ENCODE measurements around the gene ANKRD17. TPM values are rescaled to one million over a fixed set of nuclear protein-coding genes. Genes with fewer than 3 reads are reported as not detected.
A peak's percentile ranks its signal among the peaks of the same experiment; 100 is the strongest.

The ANKRD17 gene
- total RNA-seq, 1 experiment from 2014 or later, result 33.1 TPM

DNA sequence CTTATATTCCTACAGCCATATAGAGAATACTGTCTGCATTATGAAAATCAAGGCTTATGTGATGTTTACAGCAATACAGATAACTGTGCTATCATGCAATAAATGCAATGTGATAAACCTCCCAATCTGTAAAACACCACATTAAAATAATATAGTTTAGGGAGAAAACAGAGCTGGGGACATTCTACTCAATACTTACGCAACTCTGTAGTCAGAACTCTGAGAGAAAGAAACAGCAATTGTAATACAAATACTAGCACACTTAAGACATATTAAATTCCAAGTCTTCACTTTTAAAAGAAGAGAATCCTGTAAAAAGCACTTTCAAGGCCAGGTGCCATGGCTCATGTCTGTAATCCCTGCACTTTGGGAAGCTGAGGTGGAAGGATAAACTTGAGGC is 61.4 kb downstream of the ANKRD17 start:
- DNase-seq (ENCODE audit: low spot score), result no peak

- no peak for DNase-seq (ENCODE audit: low spot score)
Observed at GRCh38 chr4:73194064-73194463, 64.5 kb downstream of the ANKRD17 start.

DNA sequence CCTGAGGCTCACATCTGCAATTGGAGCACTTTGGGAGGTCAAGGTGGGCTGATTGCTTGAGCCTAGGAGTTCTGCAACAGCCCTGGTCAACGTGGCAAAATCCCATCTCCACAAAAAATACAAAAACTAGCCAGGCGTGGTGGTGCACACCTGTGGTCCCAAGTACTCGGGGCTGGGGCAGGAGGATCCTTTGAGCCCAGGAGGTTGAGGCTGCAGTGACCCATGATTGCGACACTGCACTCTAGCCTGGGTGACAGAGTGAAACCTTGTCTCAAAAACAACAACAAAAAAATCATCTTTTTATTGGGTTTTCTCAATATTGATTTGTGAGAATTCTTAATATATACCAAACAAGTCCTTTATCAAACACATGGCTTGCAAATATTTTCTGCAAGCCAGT is 64.9 kb downstream of the ANKRD17 start:
- DNase-seq (ENCODE audit: low spot score), result no peak

DNA sequence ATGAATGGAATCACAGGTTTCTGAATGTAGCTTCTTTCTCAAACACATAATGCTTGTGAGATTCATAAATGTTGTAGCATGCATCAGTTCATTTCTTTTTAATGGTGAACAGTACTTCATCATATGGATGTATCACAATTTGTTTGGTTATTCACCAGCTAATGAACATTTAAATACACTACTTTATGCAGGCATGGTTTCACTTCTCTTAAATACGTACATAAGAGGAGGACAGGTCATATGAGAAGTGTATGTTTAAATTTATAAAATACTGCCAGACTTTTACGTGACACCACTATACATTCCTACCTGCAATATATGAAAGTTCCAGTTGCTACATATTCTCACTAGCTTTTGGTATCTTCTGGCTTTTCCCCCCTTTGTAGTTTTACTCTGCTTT is 65.4 kb downstream of the ANKRD17 start:
- no peak for DNase-seq (ENCODE audit: low spot score)

- no peak for DNase-seq (ENCODE audit: low spot score)
Observed at GRCh38 chr4:73189274-73189810, 69.3 kb downstream of the ANKRD17 start.

GRCh38 chr4:73187325-73187724 is 71.3 kb downstream of the ANKRD17 start:
- peak; percentile 13 for DNase-seq (ENCODE audit: low spot score)

DNA sequence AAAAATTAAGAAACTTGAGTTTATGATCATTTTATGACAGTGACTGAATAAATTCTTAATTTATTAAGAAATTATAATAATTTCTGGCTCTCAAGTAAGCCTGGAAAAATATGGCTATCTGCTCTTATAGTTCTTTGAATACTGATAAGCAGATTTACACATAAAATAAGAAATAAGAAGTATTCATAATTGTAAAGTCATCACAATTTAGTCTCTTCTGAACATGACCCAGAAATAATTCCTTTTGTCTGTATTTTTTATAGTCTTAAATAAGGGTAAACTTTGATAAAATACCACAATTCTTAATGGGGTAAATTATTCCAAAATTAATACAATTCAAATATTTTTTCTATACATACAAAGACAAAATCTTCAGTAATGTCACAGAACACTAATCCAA is 72.7 kb downstream of the ANKRD17 start:
- no peak for DNase-seq (ENCODE audit: low spot score)

GRCh38 chr4:73181231-73181630 is 77.4 kb downstream of the ANKRD17 start:
- DNase-seq (ENCODE audit: low spot score), result no peak

- DNase-seq (ENCODE audit: low spot score), result no peak
Observed at GRCh38 chr4:73178389-73178788, 80.2 kb downstream of the ANKRD17 start.

- DNase-seq (ENCODE audit: low spot score), result no peak
Observed at GRCh38 chr4:73172161-73172560, 86.4 kb downstream of the ANKRD17 start.

GRCh38 chr4:73170518-73171198 is 87.9 kb downstream of the ANKRD17 start:
- DNase-seq (ENCODE audit: low spot score), result no peak

GRCh38 chr4:73166212-73166611 is 92.4 kb downstream of the ANKRD17 start:
- no peak for DNase-seq (ENCODE audit: low spot score)

- no peak for DNase-seq (ENCODE audit: low spot score)
Observed at GRCh38 chr4:73161527-73162185, 96.9 kb downstream of the ANKRD17 start.

DNA sequence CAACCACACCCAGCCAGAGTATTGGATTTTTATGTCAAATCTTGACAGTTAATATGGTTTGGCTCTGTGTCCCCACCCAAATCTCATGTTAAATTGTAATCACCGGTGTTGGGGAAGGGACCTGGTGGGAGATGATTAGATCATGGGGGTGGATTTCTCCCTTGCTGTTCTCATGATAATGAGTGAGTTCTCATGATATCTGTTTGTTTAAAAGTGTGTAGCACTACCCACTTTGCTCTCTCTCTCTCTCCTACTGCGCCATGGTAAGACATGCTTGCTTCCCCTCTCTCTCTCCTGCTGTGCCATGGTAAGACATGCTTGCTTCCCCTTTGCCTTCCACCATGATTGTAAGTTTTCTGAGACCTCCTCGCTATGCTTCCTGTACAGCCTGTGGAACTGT is 102.2 kb downstream of the ANKRD17 start:
- DNase-seq (ENCODE audit: low spot score), result no peak

DNA sequence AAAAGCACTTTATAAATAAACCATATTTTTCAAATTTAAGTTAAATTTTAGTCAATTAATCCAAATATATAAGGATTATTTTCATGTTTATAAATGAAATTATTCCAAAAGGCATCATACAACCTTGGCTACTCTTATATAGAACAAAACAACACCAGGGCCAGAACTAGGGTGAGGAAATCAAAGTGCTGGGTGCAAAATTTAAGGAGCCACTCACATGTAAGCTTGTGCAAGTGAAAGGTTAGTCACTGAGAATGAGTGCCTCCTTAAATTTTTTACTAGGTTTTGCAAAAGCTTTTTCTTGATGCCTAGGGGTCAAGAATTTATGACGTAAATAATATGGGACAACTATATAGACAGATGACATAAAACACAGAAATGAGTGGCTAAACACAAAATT is 105.7 kb downstream of the ANKRD17 start:
- no peak for DNase-seq (ENCODE audit: low spot score)

- DNase-seq (ENCODE audit: low spot score), result no peak
Observed at GRCh38 chr4:73142995-73143547, 115.5 kb downstream of the ANKRD17 start.

DNA sequence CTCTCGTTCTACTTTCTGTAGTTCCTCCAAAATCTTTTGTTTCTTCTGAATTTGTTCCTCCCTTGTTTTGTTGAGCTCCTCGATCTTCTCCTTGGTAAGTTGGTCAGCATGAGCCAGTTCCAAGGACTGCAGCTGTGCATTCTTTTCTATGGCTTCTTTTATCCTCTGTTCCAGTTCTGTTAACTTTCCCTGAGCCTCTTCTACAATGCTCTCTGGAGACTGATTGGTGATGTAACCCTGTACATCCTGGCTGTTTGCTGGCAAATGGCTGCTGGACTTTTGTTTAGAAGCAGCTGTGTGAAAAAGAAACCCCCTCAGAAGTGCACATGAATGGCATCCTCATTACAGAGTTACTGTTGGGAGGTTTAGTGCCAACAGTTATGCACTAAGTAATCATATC is 118.6 kb downstream of the ANKRD17 start:
- no peak for DNase-seq (ENCODE audit: low spot score)

- no peak for DNase-seq (ENCODE audit: low spot score)
Observed at GRCh38 chr4:73139245-73139644, 119.4 kb downstream of the ANKRD17 start.

GRCh38 chr4:73137121-73137520 is 121.5 kb downstream of the ANKRD17 start:
- DNase-seq (ENCODE audit: low spot score), result no peak

DNA sequence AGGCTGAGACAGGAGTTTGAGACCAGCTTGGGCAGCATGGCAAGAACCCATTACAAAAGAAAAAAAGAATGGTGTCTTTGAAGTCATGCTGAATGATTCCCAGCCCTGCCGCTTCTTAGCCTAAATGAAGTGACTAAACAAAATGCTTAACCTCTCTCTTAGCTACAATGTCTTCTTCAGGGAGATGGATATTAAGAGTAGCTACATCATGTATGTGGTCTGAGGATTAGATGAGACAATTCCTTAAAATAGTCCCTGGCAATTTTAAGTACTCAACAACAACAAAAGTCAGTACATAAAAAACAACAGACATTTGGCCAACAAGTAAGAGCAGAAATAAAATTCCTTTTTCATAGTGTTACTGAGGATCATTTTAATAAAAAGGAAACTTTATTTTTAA is 124.8 kb downstream of the ANKRD17 start:
- DNase-seq (ENCODE audit: low spot score), result no peak

DNA sequence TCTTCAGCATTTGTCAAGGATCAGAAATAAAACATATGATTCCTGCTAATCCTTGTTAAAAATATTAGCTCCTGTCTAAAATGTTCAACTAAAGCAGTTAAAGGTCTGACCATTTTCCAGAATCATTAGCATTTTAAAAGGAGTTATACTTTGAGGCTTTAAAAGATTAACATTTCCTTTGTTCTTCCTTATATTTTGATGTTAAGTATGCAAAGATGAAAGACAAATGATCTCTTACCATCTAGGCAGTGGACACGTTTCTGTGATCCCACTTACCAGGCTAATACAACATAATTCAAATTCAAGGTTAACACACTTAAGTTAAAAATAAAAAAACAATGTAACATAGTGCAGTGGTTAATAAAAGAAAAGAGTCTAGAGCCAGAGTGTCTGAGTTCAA is 127.3 kb downstream of the ANKRD17 start:
- no peak for DNase-seq (ENCODE audit: low spot score)

GRCh38 chr4:73129319-73129718 is 129.3 kb downstream of the ANKRD17 start:
- no peak for DNase-seq (ENCODE audit: low spot score)

- DNase-seq (ENCODE audit: low spot score), result no peak
Observed at GRCh38 chr4:73127839-73128453, 130.7 kb downstream of the ANKRD17 start.

Measured in H4 (cell line).